ENCODE data around the gene ZFY.

Gene ZFY

DNA sequence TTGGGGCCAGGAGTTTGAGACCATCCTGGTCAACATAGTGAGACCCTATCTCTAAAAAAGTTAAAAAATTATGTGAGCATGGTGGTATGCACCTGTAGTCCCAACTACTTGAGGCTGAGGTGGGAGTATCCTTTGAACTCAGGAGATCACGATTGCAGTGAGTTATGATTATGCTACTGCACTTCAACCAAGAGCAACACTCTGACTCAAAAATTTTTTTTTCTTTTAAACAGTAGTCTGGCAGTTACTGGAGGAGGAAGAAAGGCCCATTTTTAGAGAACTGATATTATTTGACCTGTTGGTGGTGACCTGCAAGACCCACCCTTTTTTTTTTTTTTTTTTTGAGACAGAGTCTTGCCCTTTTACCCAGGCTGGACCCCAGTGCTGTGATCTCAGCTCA, 29.6 kb downstream of the ZFY start:
- TF ChIP-seq, protein P1, sequence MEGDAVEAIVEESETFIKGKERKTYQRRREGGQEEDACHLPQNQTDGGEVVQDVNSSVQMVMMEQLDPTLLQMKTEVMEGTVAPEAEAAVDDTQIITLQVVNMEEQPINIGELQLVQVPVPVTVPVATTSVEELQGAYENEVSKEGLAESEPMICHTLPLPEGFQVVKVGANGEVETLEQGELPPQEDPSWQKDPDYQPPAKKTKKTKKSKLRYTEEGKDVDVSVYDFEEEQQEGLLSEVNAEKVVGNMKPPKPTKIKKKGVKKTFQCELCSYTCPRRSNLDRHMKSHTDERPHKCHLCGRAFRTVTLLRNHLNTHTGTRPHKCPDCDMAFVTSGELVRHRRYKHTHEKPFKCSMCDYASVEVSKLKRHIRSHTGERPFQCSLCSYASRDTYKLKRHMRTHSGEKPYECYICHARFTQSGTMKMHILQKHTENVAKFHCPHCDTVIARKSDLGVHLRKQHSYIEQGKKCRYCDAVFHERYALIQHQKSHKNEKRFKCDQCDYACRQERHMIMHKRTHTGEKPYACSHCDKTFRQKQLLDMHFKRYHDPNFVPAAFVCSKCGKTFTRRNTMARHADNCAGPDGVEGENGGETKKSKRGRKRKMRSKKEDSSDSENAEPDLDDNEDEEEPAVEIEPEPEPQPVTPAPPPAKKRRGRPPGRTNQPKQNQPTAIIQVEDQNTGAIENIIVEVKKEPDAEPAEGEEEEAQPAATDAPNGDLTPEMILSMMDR (IDR thresholded peaks at IDR 0.05; ENCODE audit: insufficient read depth, low read length, missing control alignments): no peak
- DNase-seq (ENCODE audit: low read depth, low spot score): no peak
- POLR2A ChIA-PET: no interaction called here
- H3K4me3 ChIP-seq (ENCODE audit: low read depth, low read length): no peak overlapping the region
- CTCF ChIA-PET: no interaction called here

DNA sequence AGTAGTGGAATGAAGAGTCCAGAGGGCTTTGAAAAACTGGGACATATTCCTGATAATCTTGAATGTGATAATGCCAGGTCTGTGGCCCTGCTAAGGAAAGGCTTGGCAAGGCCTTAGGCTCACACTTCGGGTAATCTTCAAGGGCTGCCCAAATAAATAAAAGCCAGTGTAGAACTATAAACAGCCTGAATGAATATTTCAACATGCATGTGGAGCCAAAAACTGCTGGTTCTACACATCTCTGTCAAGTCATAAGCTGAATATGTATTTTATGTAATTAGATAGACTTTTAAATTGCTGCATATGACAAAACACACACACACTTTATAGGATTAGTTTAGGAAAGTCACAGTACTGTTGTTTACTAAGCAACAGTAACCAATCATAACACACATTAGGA, 30.4 kb downstream of the ZFY start:
- TF ChIP-seq, protein P1 (IDR thresholded peaks at IDR 0.05; ENCODE audit: insufficient read depth, low read length, missing control alignments): no peak
- ChIA-PET POLR2A (no interaction called here), CTCF (interaction anchor here (0.9 kb wide), 1 partner anchor 29 kb away, joined by 4 read pairs; no protein-coding TSS in a partner anchor)
- H3K4me3 ChIP-seq (ENCODE audit: low read depth, low read length): no peak overlapping the region
- no peak for DNase-seq (ENCODE audit: low read depth, low spot score)

DNA sequence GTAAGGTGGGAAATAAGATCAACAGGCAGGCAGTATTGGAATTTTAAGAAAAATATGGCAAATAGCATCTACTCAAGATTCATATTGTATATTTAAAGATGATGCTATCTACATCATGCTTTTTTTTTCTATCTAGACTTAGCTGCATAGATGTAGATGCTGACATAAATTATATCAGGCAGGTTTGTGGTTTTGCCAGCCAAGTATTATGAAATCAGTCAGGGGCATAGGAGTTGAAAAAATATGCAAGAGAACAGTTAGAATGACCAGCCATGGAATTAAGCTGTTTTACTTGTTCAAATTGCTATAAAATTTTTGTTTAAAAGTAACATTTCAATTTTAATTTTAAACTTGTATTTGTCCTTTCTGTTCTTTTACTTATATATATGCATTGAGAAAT, 34.4 kb downstream of the ZFY start:
- no peak overlapping the region for H3K4me3 ChIP-seq (ENCODE audit: low read depth, low read length)
- TF ChIP-seq, protein P1 (IDR thresholded peaks at IDR 0.05; ENCODE audit: insufficient read depth, low read length, missing control alignments): no peak
- CTCF ChIA-PET: no interaction called here
- no peak for DNase-seq (ENCODE audit: low read depth, low spot score)
- POLR2A ChIA-PET: no interaction called here

DNA sequence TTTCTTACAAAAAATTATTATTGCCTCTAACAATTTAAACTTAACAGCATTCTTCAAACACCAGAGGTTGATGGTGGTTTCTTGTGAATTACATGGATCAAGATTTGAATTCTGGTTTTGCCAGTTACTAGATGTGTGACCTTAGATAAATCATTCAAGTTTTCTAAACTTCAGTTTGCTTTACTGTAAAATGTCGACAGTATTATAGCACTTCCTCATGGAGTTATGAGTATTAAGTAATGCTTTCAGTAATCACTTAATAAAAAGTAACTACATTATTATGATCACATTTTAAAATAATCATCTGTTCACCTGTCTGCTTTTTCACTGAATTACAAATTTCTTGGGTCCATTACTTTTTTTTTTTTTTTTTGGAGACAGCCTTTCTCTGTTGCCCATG, 37.5 kb downstream of the ZFY start:
- no peak for DNase-seq (ENCODE audit: low read depth, low spot score)
- no peak overlapping the region for H3K4me3 ChIP-seq (ENCODE audit: low read depth, low read length)
- CTCF ChIA-PET: no interaction called here
- TF ChIP-seq, protein P1 (IDR thresholded peaks at IDR 0.05; ENCODE audit: insufficient read depth, low read length, missing control alignments): no peak
- POLR2A ChIA-PET: no interaction called here

DNA sequence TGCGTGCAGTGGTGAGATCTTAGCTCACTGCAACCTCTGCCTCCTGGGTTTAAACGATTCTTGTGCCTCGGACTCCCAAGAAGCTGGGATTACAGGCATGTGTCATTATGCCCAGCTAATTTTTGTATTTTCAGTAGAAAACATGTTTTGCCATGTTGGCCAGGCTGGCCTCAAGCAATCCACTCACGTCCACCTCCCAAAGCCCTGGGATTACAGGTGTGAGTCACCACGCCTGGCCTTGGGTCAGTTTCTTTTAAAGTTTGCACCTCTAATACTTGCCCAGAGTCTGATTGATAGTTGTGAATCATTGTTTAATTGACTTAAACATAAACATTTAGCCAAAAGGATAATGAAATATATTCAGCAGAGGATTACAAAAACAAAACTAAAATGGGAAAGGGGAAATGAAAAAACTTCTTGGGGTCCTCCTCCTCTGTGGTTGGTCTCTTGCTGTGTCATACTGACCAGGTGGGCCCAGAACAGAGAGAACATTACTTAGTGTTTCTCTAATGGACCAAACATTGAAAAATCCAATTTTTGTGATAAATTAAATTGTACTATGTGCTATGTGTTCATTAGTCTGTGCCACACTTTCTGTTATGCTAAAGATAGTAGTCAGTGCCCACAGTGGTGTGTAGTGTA, 38.0 kb downstream of the ZFY start:
- TF ChIP-seq, protein P1 (IDR thresholded peaks at IDR 0.05; ENCODE audit: insufficient read depth, low read length, missing control alignments): no peak
- H3K4me3 ChIP-seq (ENCODE audit: low read depth, low read length): no peak overlapping the region
- POLR2A ChIA-PET: no interaction called here
- CTCF ChIA-PET: no interaction called here
- DNase-seq (ENCODE audit: low read depth, low spot score): no peak

DNA sequence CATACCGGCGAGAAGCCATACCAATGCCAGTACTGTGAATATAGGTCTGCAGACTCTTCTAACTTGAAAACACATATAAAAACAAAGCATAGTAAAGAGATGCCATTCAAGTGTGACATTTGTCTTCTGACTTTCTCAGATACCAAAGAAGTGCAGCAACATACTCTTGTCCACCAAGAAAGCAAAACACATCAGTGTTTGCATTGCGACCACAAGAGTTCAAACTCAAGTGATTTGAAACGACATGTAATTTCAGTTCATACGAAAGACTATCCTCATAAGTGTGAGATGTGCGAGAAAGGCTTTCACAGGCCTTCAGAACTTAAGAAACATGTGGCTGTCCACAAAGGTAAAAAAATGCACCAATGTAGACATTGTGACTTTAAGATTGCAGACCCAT, 44.1 kb downstream of the ZFY start:
- H3K4me3 ChIP-seq (ENCODE audit: low read depth, low read length): no peak overlapping the region
- TF ChIP-seq, protein P1 (IDR thresholded peaks at IDR 0.05; ENCODE audit: insufficient read depth, low read length, missing control alignments): no peak
- ChIA-PET CTCF (no interaction called here), POLR2A (no interaction called here)
- no peak for DNase-seq (ENCODE audit: low read depth, low spot score)
